HL-60 (cell line): ENCODE measurements around the gene PTGES3.

Experiments used
- TF ChIP-seq, protein P1 (sequence below): IDR thresholded peaks from 2 replicates; pipeline ENCODE4 v1.6.1; 2012; ENCODE audit warnings: low read depth; ENCODE audit not compliant: insufficient replicate concordance
- TF ChIP-seq, protein P2 (sequence below): IDR thresholded peaks from one replicate; pipeline ENCODE4 v1.5.1; 2011; ENCODE audit warnings: low read length, control low read depth, inconsistent platforms; ENCODE audit not compliant: insufficient read depth

DNA sequence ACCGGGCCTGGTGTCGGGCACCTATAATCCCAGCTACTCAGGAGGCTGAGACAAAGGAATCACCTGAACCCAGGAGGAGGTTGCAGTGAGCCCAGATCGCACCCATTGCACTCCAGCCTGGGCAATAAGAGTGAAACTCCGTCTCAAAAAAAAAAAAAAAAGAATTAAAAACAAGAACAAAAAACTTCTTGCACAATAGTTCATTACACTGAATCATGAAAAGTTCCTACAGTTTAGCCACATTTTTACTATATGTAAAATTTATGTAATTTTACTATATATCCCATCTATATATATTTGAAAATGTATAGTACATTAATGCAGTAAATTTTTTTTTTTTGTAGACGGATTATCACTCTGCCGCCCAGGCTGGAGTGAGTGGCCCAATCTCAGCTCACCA, 46.9 kb downstream of the PTGES3 start:
- TF ChIP-seq, protein P1, sequence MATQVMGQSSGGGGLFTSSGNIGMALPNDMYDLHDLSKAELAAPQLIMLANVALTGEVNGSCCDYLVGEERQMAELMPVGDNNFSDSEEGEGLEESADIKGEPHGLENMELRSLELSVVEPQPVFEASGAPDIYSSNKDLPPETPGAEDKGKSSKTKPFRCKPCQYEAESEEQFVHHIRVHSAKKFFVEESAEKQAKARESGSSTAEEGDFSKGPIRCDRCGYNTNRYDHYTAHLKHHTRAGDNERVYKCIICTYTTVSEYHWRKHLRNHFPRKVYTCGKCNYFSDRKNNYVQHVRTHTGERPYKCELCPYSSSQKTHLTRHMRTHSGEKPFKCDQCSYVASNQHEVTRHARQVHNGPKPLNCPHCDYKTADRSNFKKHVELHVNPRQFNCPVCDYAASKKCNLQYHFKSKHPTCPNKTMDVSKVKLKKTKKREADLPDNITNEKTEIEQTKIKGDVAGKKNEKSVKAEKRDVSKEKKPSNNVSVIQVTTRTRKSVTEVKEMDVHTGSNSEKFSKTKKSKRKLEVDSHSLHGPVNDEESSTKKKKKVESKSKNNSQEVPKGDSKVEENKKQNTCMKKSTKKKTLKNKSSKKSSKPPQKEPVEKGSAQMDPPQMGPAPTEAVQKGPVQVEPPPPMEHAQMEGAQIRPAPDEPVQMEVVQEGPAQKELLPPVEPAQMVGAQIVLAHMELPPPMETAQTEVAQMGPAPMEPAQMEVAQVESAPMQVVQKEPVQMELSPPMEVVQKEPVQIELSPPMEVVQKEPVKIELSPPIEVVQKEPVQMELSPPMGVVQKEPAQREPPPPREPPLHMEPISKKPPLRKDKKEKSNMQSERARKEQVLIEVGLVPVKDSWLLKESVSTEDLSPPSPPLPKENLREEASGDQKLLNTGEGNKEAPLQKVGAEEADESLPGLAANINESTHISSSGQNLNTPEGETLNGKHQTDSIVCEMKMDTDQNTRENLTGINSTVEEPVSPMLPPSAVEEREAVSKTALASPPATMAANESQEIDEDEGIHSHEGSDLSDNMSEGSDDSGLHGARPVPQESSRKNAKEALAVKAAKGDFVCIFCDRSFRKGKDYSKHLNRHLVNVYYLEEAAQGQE = no peak
- TF ChIP-seq, protein P2, sequence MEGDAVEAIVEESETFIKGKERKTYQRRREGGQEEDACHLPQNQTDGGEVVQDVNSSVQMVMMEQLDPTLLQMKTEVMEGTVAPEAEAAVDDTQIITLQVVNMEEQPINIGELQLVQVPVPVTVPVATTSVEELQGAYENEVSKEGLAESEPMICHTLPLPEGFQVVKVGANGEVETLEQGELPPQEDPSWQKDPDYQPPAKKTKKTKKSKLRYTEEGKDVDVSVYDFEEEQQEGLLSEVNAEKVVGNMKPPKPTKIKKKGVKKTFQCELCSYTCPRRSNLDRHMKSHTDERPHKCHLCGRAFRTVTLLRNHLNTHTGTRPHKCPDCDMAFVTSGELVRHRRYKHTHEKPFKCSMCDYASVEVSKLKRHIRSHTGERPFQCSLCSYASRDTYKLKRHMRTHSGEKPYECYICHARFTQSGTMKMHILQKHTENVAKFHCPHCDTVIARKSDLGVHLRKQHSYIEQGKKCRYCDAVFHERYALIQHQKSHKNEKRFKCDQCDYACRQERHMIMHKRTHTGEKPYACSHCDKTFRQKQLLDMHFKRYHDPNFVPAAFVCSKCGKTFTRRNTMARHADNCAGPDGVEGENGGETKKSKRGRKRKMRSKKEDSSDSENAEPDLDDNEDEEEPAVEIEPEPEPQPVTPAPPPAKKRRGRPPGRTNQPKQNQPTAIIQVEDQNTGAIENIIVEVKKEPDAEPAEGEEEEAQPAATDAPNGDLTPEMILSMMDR = no peak
